ENCODE data around the gene FTO. TPM values are rescaled to one million over a fixed set of nuclear protein-coding genes. Genes with fewer than 3 reads are reported as not detected.

FTO gene
- total RNA-seq, 1 donor from 2014 or later = 65.8 TPM

DNA sequence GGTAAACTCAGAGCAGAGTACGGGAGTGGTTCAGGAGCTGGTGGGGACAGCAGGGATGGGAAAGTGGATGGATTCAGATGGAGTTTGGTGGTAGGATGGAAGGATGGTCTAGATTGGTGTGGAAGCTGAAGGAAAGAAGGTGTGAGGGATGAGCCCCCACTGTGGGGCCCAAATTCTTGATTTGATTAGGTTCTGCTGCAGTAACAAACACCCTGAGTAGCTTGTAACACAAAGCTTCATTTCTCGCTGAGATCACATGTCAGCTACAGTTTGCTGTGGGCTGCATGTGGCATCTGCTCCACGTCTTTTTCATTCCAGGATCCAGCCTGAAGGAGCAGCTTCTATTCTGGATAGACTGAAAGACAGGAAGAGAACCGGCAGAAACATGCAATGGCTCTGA is 438.8 kb downstream of the FTO start:
- H3K4me3 Mint-ChIP-seq = no peak overlapping the region
- no peaks in the 10 kb centered on the region for H3K4me1 Mint-ChIP-seq
- no peak overlapping the region for H3K27ac Mint-ChIP-seq
- ATAC-seq (ENCODE audit: low read depth) = no peak
- TF ChIP-seq, protein P1, sequence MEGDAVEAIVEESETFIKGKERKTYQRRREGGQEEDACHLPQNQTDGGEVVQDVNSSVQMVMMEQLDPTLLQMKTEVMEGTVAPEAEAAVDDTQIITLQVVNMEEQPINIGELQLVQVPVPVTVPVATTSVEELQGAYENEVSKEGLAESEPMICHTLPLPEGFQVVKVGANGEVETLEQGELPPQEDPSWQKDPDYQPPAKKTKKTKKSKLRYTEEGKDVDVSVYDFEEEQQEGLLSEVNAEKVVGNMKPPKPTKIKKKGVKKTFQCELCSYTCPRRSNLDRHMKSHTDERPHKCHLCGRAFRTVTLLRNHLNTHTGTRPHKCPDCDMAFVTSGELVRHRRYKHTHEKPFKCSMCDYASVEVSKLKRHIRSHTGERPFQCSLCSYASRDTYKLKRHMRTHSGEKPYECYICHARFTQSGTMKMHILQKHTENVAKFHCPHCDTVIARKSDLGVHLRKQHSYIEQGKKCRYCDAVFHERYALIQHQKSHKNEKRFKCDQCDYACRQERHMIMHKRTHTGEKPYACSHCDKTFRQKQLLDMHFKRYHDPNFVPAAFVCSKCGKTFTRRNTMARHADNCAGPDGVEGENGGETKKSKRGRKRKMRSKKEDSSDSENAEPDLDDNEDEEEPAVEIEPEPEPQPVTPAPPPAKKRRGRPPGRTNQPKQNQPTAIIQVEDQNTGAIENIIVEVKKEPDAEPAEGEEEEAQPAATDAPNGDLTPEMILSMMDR (IDR thresholded peaks at IDR 0.05) = no peak
- H3K9me3 Mint-ChIP-seq = no peaks in the 10 kb centered on the region
- H3K27me3 Mint-ChIP-seq = peaks cover 5% of the 10 kb centered on the region
- no peak for DNase-seq
- intact Hi-C loops (cut with micrococcal nuclease) = no loop called here
- no peaks in the 10 kb centered on the region for H3K36me3 Mint-ChIP-seq (ENCODE audit: low read depth)
- CTCF ChIA-PET = interaction anchor here (0.5 kb wide), 1 partner anchor 935 kb away, joined by 3 read pairs; no protein-coding TSS in a partner anchor
- POLR2A ChIA-PET = no interaction called here

DNA sequence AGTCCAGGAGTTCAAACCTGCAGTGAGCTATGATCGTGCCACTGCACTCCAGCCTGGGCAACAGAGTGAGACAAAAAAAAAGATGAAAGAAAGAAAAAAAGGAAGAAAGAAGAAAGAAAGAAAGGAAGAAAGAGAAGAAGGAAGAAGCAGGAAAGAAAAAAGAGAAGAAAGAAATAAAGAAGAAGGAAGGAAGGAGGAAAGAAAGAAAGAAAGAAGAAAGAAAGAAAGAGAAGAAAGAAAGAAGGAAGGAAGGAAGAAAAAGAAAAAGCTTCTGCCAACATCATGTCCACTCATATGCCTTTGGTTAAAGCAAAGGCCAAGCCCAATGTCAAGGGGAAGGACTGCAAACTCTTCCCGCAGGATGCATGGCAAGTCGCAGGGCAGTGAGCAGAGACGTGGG is 439.5 kb downstream of the FTO start:
- Mint-ChIP-seq H3K4me3 (no peak overlapping the region), H3K27me3 (peaks cover 6% of the 10 kb centered on the region), H3K36me3 (ENCODE audit: low read depth) (no peaks in the 10 kb centered on the region), H3K27ac (no peak overlapping the region), H3K9me3 (no peaks in the 10 kb centered on the region), H3K4me1 (no peaks in the 10 kb centered on the region)
- no peak for DNase-seq
- intact Hi-C loops (cut with micrococcal nuclease) = no loop called here
- ChIA-PET CTCF (no interaction called here), POLR2A (no interaction called here)
- no peak for ATAC-seq (ENCODE audit: low read depth)
- TF ChIP-seq, protein P1 (IDR thresholded peaks at IDR 0.05) = no peak

DNA sequence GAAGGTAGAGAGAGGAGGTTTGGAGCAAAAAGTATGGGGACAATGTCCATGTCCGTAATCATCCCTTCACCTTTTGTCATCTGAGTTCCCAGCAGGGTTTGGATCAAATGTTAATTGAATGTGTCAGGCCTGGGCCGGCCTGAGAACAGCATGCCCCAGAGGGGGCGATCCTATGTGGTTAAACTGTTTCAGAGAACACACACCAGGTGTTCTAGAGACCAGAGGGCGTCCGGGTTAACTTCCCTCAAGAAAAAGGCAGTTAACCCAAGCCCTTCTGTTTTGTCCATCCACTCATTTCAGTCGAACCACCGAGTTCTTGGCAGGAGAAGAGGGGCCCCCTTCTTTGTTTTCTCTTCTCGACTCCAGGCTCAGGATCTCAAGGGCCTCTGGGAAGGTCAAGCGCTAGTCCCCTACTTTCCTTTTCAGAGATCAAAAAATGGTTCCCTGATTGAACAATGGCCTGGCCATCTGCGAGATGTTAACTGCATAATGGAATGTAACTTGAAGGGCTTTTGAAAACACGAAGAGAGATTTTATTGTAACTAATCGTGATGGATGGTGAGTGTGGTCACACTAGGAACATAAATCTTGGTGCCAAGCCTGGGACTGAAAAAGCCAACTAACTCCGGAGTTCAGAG is 440.1 kb downstream of the FTO start:
- peaks cover 6% of the 10 kb centered on the region for H3K27me3 Mint-ChIP-seq
- H3K36me3 Mint-ChIP-seq (ENCODE audit: low read depth) = no peaks in the 10 kb centered on the region
- ChIA-PET CTCF (no interaction called here), POLR2A (no interaction called here)
- TF ChIP-seq, protein P1 (IDR thresholded peaks at IDR 0.05) = no peak
- no peak overlapping the region for H3K27ac Mint-ChIP-seq
- DNase-seq = no peak
- no peak for ATAC-seq (ENCODE audit: low read depth)
- intact Hi-C loops (cut with micrococcal nuclease) = no loop called here
- no peaks in the 10 kb centered on the region for H3K4me1 Mint-ChIP-seq
- no peak overlapping the region for H3K4me3 Mint-ChIP-seq
- H3K9me3 Mint-ChIP-seq = no peaks in the 10 kb centered on the region

DNA sequence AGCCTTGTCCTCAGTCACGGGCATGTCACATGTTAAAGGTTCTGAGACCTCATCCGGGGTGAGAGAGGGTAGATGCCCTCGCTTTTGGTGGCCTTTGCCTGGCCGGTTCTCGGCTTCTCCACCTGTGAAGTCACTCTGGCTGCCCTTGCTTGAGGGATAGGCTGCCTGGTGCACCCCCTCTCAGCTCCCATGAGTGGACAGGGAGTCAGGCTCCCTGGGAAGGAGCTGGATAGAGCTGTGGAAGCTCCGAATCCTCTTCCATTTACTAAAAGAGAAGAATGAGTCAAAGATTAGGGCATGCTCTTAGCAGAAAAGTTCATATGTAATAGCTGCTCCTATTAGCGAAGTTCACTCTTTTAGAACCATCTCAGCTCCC is 440.6 kb downstream of the FTO start:
- CTCF ChIA-PET = no interaction called here
- TF ChIP-seq, protein P1 (IDR thresholded peaks at IDR 0.05) = no peak
- DNase-seq = no peak
- Mint-ChIP-seq H3K27me3 (peaks cover 6% of the 10 kb centered on the region), H3K9me3 (no peaks in the 10 kb centered on the region), H3K27ac (no peak overlapping the region), H3K36me3 (ENCODE audit: low read depth) (no peaks in the 10 kb centered on the region), H3K4me3 (no peak overlapping the region), H3K4me1 (no peaks in the 10 kb centered on the region)
- POLR2A ChIA-PET = no interaction called here
- ATAC-seq (ENCODE audit: low read depth) = no peak
- intact Hi-C loops (cut with micrococcal nuclease) = no loop called here

DNA sequence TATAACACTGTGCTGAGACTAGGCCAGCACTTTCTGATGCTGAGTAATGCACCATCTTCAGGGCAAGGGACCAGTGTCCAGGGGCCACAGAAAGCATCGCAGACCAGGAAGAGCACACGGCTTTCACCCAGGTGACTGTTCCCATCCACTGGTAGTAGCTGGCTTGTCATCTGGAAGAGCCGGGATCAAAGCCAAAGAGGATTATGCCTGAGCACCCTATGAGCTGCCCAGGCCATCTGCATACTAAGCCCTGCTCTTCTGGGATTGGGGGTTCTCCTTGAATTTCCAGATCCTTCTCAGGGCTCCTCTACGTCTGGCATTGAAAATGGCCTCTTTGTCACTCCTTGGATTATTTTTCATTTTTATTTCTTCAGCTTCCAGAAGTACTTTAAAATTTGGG is 441.9 kb downstream of the FTO start:
- Mint-ChIP-seq H3K27ac (no peak overlapping the region), H3K27me3 (peaks cover 6% of the 10 kb centered on the region), H3K4me1 (no peaks in the 10 kb centered on the region), H3K36me3 (ENCODE audit: low read depth) (no peaks in the 10 kb centered on the region), H3K9me3 (no peaks in the 10 kb centered on the region), H3K4me3 (no peak overlapping the region)
- intact Hi-C loops (cut with micrococcal nuclease) = no loop called here
- POLR2A ChIA-PET = no interaction called here
- no peak for DNase-seq
- TF ChIP-seq, protein P1 (IDR thresholded peaks at IDR 0.05) = no peak
- no peak for ATAC-seq (ENCODE audit: low read depth)
- CTCF ChIA-PET = no interaction called here

Measured in activated B cell treated with CpG ODN at 0.5 μM for 24 hours (primary cell).